Embryonic facial prominence (tissue), 1 donor: ENCODE measurements around the gene MAP2K2.

Experiments
- DNase-seq: peaks from one replicate; pipeline ENCODE4 v3.0.0-alpha.2; 2016; ENCODE audit errors: extremely low spot score

The MAP2K2 gene

DNA sequence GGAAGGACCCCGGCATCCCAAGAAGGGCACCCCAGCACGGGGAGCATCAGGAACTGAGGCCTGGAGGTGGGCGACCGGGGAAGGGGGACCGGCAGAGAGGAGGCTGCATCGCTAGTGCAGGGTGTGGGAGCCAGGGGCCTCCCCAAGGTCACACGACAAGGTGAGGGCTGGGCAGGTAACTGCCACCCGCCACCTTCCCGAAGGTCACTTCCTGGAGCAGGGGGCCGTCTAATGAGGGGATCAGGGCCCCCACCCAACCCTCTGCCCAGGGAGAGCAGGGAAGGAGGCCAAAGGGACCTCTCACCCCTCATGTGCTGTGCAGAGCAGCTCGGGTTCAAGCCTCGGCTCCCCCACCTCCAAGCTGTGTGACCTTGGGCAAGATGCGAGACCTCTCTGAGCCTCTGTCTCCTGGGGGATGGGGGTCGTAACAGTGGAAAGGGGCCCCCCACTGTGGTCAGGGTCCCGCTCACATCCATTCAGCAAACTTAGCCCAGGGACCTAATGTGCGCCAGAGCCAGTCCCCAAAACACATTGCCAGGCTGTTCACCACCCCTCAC is 63.2 kb downstream of the MAP2K2 start:
- DNase-seq = no peak

DNA sequence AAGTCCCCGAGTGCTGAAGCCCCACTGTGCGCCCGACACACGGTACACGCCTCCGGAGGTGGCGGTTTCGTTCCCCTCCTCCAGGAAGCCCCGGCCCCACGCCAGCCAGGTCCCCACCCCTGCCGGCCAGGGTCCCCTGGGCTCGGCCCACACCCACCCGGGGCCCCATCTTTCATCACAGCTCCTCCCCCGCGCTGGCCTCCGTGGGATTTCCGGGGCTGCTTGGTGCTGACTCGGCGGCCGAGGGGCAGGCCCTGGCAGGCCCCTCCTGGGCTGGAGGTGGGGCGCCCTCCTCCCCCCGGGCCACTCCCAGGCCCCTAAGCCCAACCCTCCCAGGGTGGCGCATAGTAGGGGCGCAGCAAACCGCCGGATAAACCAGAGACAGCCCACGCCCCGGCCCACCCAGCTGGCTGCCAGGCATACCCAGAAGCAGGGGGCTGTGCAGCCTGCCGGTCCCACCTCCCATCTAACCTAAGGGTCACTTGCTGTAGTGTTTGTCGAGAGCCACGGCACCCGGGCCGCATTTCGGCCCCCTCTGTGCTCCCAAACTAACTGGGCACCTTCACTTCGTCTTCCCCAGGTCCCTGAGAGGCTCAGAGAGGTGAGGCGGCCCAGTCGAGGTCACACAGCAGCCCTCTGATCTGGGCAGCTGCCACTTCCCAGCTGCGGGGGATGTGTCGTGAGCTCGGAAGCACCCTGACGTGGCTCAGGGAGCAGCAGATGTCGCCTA is 63.9 kb downstream of the MAP2K2 start:
- DNase-seq = no peak

- DNase-seq = no peak
Measured at GRCh38 chr19:4059453-4059871, 64.5 kb downstream of the MAP2K2 start.

- no peak for DNase-seq
Measured at GRCh38 chr19:4058693-4059452, 65.0 kb downstream of the MAP2K2 start.

GRCh38 chr19:4057931-4058692 is 65.8 kb downstream of the MAP2K2 start:
- DNase-seq = no peak

GRCh38 chr19:4055209-4055552 is 68.7 kb downstream of the MAP2K2 start:
- no peak for DNase-seq

GRCh38 chr19:4054441-4055208 is 69.3 kb downstream of the MAP2K2 start:
- DNase-seq = no peak

GRCh38 chr19:4053423-4054324 is 70.2 kb downstream of the MAP2K2 start:
- no peak for DNase-seq

GRCh38 chr19:4052993-4053422 is 70.9 kb downstream of the MAP2K2 start:
- DNase-seq = no peak

DNA sequence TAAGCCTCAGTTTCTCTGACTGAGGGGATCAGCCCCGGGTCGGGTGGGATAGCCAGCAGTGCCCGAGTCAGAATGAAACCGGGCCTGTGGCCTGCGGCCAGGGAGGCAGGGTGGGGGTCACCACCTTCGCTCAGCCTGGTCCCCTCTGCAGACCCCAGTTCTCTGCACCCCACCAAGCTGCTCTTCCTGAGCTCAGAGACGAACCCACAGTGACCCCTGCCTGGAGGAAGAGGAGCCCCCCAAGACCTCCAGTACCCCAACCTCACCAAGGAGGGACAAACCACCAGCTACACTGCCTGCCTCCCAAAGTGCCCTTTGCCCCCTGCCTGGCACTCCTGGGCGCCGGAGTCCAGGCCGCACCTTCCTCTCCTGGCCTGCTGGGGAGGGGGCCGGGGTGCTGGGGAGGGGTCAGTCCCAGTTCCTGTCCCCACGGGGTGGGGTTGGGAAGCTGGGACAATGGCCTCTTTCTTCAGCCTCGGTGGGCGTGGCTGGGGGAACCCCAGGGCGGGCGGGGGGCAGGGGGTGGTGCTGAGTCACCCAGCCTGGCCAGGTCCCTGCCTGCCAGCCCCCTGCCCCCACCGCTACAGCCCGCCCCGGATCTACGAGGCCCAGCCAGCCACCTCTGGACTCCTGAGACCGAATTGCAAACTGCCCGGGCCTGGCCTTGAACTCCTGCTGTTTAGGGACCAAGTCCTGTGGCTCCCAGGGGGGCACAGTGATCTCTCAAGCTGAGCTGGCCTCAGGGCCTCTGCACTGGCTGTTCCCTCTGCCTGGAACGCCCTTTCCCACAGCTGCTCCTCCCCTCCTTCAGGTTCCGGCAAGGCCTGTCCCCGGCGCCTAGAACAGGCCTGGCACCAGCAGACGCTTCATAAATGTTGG is 71.6 kb downstream of the MAP2K2 start:
- no peak for DNase-seq

- DNase-seq = no peak
Measured at GRCh38 chr19:4051175-4052101, 72.5 kb downstream of the MAP2K2 start.

DNA sequence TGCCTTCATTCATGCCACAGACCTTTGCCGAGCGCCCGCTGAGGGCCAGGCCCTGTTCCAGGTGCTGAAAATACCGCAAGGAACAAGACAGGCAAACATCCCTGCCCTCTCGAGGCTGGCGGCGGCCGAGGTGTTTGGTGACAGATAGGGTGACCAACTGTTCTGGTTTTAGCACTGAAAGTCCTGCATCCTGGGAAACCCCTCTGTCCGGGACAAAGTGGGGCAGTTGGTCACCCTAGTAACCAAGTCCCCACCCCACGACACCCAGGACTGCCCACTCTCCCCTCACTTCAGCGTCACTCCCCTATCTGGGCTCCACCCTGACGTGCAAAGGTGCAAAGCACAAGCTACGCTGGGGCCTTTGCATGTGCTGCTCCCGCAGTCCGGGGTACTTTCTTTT is 74.5 kb downstream of the MAP2K2 start:
- DNase-seq = no peak

GRCh38 chr19:4046946-4047683 is 76.8 kb downstream of the MAP2K2 start:
- no peak for DNase-seq

GRCh38 chr19:4046362-4046691 is 77.6 kb downstream of the MAP2K2 start:
- DNase-seq = no peak

DNA sequence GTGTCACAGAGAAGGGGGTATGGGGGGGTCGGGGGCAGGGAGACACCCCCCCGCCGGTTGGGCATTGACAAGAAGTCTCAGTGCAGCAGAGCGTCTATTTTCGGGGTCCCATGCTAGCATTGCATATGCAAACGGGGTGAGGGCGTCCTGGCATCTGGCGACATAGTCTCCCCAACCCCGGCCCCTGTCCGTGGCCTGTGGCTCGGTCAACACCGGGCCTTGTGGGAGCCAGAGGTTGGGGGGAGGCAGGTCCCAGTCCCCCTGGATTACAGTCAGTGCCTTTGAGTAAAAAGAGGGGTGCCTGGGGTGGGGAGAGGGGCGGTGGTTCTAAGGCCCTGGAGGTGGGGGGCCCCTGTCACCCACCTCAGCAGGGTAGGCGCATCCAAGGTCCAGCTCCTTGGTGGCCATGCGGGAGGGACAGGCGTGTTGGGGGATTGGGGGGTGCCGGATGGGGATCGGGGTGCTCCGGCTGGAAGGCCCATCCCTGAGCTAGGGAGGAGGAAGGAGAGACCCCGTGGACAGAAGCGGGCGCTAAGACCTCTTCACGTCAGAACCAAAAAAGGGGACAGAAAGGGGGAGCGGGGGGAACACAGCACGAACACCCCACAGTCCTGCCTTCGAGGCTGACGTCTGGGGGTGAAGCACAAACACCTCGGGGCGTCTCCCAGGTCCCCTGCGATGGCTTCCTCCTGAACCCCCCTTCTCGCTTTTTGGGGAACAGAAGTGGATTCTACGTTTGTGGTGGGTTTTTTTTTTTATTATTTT is 78.1 kb downstream of the MAP2K2 start:
- no peak for DNase-seq

GRCh38 chr19:4044990-4045465 is 78.9 kb downstream of the MAP2K2 start:
- DNase-seq = no peak
